Measurements from ENCODE around the gene INHBB.

INHBB gene

DNA sequence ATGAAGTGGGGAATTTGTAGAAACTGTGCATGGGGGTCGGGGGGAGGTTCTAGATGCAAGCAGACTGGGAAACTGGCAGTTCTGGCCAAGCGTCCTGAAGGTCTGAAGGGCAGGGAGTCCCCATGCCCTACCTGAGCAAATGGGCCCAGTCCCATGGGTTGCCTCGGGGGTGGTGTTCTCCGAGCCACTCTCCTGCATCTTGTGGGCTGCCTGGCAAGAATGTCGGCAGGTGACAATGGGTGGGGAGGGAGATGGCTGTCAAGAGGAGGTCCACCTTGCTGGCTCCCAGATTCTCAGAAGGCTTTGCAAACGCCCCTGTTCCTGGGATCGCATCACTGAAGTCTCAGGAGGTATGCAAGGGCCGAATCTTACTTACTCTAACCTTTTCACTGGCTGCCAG is 21.3 kb downstream of the INHBB start:
- DNase-seq (ENCODE audit: extremely low spot score), result no peak
- CTCF ChIA-PET, result no interaction called here
- TF ChIP-seq CTCF (IDR thresholded peaks at IDR 0.05; ENCODE audit: control extremely low read depth, extremely low read depth, low read depth, missing control alignments), result no peak
- POLR2A ChIA-PET, result no interaction called here

DNA sequence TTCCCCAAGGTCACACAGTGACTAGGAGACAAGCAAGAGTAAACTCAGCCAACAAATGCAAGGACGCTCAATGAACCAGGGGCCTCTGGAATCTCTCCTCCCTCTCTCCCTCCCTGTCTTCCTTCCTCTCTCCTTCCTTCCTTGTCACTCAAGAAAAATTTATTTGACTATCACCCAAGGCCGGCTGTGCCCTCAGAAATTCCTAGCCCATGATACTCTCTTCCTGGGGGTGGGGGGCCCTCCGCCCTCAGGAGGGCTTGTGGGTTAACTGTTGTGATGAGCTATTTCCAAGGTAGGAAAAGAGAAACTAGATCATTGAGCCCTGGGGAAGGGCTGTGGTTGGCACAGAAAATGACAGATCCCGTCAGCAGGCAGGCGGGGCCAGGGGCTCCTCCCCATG is 21.7 kb downstream of the INHBB start:
- TF ChIP-seq CTCF (IDR thresholded peaks at IDR 0.05; ENCODE audit: control extremely low read depth, extremely low read depth, low read depth, missing control alignments), result no peak
- no peak for DNase-seq (ENCODE audit: extremely low spot score)
- POLR2A ChIA-PET, result no interaction called here
- CTCF ChIA-PET, result no interaction called here

DNA sequence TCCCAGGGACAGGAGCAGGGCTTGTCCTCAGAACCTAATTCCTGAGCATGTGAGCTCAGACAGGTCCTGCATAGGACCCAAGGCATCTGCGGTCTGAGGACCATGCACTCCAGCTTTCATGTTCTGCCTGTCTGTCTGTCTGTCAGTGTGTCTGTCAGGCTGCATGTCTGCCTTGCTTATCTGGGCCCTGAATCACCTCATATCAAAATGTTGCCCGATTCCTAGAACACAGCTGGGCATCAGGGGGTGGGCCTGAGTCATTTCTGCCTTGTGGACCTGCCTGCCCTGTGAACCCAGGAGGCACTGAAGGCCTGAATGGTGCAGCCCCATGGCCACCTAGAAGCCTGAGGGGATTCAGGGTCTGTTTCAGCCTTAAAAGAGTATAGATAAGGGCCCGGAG is 22.1 kb downstream of the INHBB start:
- POLR2A ChIA-PET, result no interaction called here
- no peak for TF ChIP-seq CTCF (IDR thresholded peaks at IDR 0.05; ENCODE audit: control extremely low read depth, extremely low read depth, low read depth, missing control alignments)
- CTCF ChIA-PET, result no interaction called here
- DNase-seq (ENCODE audit: extremely low spot score), result no peak

GRCh38 chr2:120369250-120369649 is 23.3 kb downstream of the INHBB start:
- ChIA-PET POLR2A (no interaction called here), CTCF (no interaction called here)
- no peak for TF ChIP-seq CTCF (IDR thresholded peaks at IDR 0.05; ENCODE audit: control extremely low read depth, extremely low read depth, low read depth, missing control alignments)
- DNase-seq (ENCODE audit: extremely low spot score), result no peak

- no peak for DNase-seq (ENCODE audit: extremely low spot score)
- ChIA-PET POLR2A (no interaction called here), CTCF (interaction anchor here (1.1 kb wide), 1 partner anchor 9 kb away, joined by 3 read pairs; no protein-coding TSS in a partner anchor)
- no peak for TF ChIP-seq CTCF (IDR thresholded peaks at IDR 0.05; ENCODE audit: control extremely low read depth, extremely low read depth, low read depth, missing control alignments)
These were observed 26.2 kb downstream of the INHBB start for GRCh38 chr2:120371969-120372625.

DNA sequence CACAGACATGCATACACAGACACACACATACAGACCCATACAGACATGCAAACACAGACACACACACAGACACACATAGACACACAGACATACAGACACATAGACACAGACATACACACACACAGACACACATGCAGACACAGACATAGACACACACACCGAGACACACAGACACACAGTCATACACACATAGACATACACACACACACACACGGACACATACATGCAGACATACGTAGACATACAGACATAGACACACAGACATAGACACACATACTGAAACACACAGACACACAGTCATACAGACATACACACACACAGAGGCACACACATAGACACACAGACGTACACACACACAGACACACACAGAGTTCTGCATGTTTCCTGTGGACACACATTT is 26.9 kb downstream of the INHBB start:
- ChIA-PET POLR2A (no interaction called here), CTCF (no interaction called here)
- no peak for DNase-seq (ENCODE audit: extremely low spot score)
- TF ChIP-seq CTCF (IDR thresholded peaks at IDR 0.05; ENCODE audit: control extremely low read depth, extremely low read depth, low read depth, missing control alignments), result no peak

DNA sequence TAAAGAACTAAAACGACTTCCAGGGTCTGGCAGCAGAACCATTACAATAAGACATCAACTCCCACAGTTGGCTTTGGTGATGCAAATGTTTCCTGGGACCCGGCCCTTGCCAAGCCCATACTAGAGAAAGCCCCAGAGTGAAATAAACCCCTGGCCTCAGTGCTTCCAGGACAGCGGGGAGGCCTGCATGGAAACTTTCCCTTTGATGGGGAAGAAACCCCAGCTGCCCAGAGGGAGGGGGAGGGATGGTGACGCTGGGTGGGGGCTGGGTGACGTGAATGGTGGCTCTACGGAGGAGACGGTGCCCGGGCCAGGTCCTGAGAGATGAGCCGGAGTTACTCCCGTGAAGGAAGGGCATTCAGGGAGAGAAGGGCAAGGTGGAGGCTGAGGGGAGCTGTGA is 27.5 kb downstream of the INHBB start:
- ChIA-PET POLR2A (no interaction called here), CTCF (no interaction called here)
- DNase-seq (ENCODE audit: extremely low spot score), result no peak
- no peak for TF ChIP-seq CTCF (IDR thresholded peaks at IDR 0.05; ENCODE audit: control extremely low read depth, extremely low read depth, low read depth, missing control alignments)

Measured in GM10248 (cell line).